GM12891 (cell line): Measurements from ENCODE around the gene PCTP.

ENCODE experiments used
- PAX5 ChIP-seq: IDR thresholded peaks from 2 replicates; pipeline ENCODE4 v1.6.1; 2011; ENCODE audit warnings: low read length, moderate library complexity, mild to moderate bottlenecking; ENCODE audit not compliant: insufficient read depth, severe bottlenecking
- POLR2A ChIP-seq: IDR thresholded peaks from 2 replicates; pipeline ENCODE4 v1.6.1; 2011; ENCODE audit warnings: low read depth, low read length, control low read depth
- POLR2AphosphoS5 ChIP-seq: IDR thresholded peaks from 2 replicates; pipeline ENCODE4 v1.6.1; 2011; ENCODE audit warnings: low read depth, low read length, control low read depth
- POU2F2 ChIP-seq: IDR thresholded peaks from 2 replicates; pipeline ENCODE4 v1.6.1; 2011; ENCODE audit warnings: low read depth, mild to moderate bottlenecking, control low read depth, low read length, moderate library complexity
- SPI1 ChIP-seq: IDR thresholded peaks from 2 replicates; pipeline ENCODE4 v1.6.1; 2011; ENCODE audit warnings: low read depth, low read length, control low read depth
- TAF1 ChIP-seq: IDR thresholded peaks from 2 replicates; pipeline ENCODE4 v1.6.1; 2011; ENCODE audit warnings: low read depth, low read length, control low read depth

- TF ChIP-seq POLR2A (no peak), POLR2AphosphoS5 (no peak), TAF1 (no peak), POU2F2 (no peak), SPI1 (no peak), PAX5 (no peak)
These were observed 12.8 kb upstream of the PCTP start for GRCh38 chr17:55737976-55738501.
